DND-41 (cell line): ENCODE data around the gene KCNMA1.

Source experiments
- ATAC-seq: fragments of 200-7000 bp; cut with Tn5 transposase; 3 replicates; pipeline ENCODE4 v1.9.1; 2021; ENCODE audit warnings: low read depth; ENCODE audit not compliant: insufficient read depth
- DNase-seq: peaks from one replicate; pipeline ENCODE4 v3.0.0-alpha.2; 2020
- H2AFZ ChIP-seq: 2 replicates; pipeline ENCODE4 v1.6.0; 2012; ENCODE audit warnings: low read depth, low read length
- H3K27ac ChIP-seq: 2 replicates; pipeline ENCODE4 v1.5.1; 2012; ENCODE audit warnings: low read length, inconsistent platforms
- H3K27me3 ChIP-seq: fragments of 200-600 bp; sonication (generic); 2 replicates; pipeline ENCODE4 v1.6.0; 2012; ENCODE audit warnings: low read length, mild to moderate bottlenecking, inconsistent platforms; ENCODE audit not compliant: insufficient read depth, poor library complexity
- H3K36me3 ChIP-seq: 2 replicates; pipeline ENCODE4 v1.5.1; 2012; ENCODE audit warnings: low read length, inconsistent platforms; ENCODE audit not compliant: insufficient read depth
- H3K4me1 ChIP-seq: 2 replicates; pipeline ENCODE4 v1.5.1; 2012; ENCODE audit warnings: mild to moderate bottlenecking, low read length; ENCODE audit not compliant: insufficient read depth
- H3K4me2 ChIP-seq: 2 replicates; pipeline ENCODE4 v1.6.0; 2012; ENCODE audit warnings: mild to moderate bottlenecking, moderate library complexity, low read length, inconsistent platforms; ENCODE audit not compliant: insufficient read depth
- H3K4me3 ChIP-seq, 2 experiments: fragments of 200-600 bp in 1 of 2; shearing (Covaris generic) in 1 of 2; 2 replicates each; pipeline ENCODE4 v1.5.1; 2012 to 2016; ENCODE audit warnings: inconsistent platforms in 2 of 2, low read length in 2 of 2, mild to moderate bottlenecking in 2 of 2, low read depth in 1 of 2, moderate library complexity in 1 of 2
- H3K79me2 ChIP-seq: 2 replicates; pipeline ENCODE4 v1.6.0; 2012; ENCODE audit warnings: low read length, inconsistent platforms; ENCODE audit not compliant: insufficient read depth
- H3K9ac ChIP-seq: 2 replicates; pipeline ENCODE4 v1.6.0; 2012; ENCODE audit warnings: low read depth, mild to moderate bottlenecking, inconsistent platforms, low read length, moderate library complexity
- H3K9me3 ChIP-seq: 2 replicates; pipeline ENCODE4 v1.5.1; 2012; ENCODE audit warnings: low read length, moderate library complexity, mild to moderate bottlenecking, inconsistent platforms; ENCODE audit not compliant: insufficient read depth, severe bottlenecking
- H4K20me1 ChIP-seq: 2 replicates; pipeline ENCODE4 v1.6.0; 2012; ENCODE audit warnings: low read length; ENCODE audit not compliant: insufficient read depth
- EZH2 ChIP-seq: IDR thresholded peaks from 3 replicates; pipeline ENCODE4 v1.6.1; 2012; ENCODE audit warnings: borderline replicate concordance, low read depth, mild to moderate bottlenecking, moderate library complexity, low read length, inconsistent platforms; ENCODE audit not compliant: severe bottlenecking
- TF ChIP-seq, protein P1 (sequence below): IDR thresholded peaks from 2 replicates; pipeline ENCODE4 v1.5.1; 2012; ENCODE audit warnings: borderline replicate concordance, low read length, moderate library complexity, mild to moderate bottlenecking; ENCODE audit not compliant: poor library complexity, severe bottlenecking; ENCODE audit errors: extremely low read depth

Gene KCNMA1

GRCh38 chr10:77027576-77027975, 610.0 kb downstream of the KCNMA1 start:
- Histone ChIP-seq H3K4me3 (no peak overlapping the region), H3K9me3 (no peaks in the 10 kb centered on the region), H3K27me3 (peaks cover 19% of the 10 kb centered on the region), H3K4me2 (no peak overlapping the region), H3K9ac (no peak overlapping the region), H3K79me2 (no peaks in the 10 kb centered on the region), H2AFZ (no peak overlapping the region), H3K36me3 (no peaks in the 10 kb centered on the region), H3K4me1 (no peaks in the 10 kb centered on the region), H4K20me1 (no peaks in the 10 kb centered on the region), H3K27ac (no peak overlapping the region)
- no peak for TF ChIP-seq EZH2
- TF ChIP-seq, protein P1, sequence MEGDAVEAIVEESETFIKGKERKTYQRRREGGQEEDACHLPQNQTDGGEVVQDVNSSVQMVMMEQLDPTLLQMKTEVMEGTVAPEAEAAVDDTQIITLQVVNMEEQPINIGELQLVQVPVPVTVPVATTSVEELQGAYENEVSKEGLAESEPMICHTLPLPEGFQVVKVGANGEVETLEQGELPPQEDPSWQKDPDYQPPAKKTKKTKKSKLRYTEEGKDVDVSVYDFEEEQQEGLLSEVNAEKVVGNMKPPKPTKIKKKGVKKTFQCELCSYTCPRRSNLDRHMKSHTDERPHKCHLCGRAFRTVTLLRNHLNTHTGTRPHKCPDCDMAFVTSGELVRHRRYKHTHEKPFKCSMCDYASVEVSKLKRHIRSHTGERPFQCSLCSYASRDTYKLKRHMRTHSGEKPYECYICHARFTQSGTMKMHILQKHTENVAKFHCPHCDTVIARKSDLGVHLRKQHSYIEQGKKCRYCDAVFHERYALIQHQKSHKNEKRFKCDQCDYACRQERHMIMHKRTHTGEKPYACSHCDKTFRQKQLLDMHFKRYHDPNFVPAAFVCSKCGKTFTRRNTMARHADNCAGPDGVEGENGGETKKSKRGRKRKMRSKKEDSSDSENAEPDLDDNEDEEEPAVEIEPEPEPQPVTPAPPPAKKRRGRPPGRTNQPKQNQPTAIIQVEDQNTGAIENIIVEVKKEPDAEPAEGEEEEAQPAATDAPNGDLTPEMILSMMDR = no peak
- ATAC-seq = no peak
- DNase-seq = no peak

DNA sequence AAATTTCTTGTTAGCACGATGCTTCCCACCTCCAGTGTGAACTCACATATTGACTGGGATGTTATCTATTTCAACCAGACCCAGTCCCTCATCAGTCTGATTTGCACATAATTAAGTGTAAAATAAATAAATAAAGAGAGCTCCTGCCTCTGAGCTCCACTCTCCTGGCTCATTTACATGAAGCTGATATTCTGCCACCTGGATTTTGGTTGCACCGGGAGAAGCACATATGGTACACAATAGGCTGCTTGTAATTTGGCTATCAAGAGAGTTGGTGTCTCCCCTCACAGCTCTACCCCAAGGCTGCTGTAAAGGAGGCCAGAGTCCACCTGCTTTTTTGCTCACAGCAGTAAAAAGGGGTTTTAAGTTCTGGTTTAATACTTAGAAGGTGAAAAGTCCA, 610.5 kb downstream of the KCNMA1 start:
- Histone ChIP-seq H3K27ac (no peak overlapping the region), H3K27me3 (peaks cover 23% of the 10 kb centered on the region), H3K4me3 (no peak overlapping the region), H3K36me3 (no peaks in the 10 kb centered on the region), H4K20me1 (no peaks in the 10 kb centered on the region), H2AFZ (no peak overlapping the region), H3K9ac (no peak overlapping the region), H3K4me1 (no peaks in the 10 kb centered on the region), H3K9me3 (no peaks in the 10 kb centered on the region), H3K79me2 (no peaks in the 10 kb centered on the region), H3K4me2 (no peak overlapping the region)
- TF ChIP-seq EZH2 = no peak
- TF ChIP-seq, protein P1 = no peak
- DNase-seq = no peak
- ATAC-seq = no peak

- no peak overlapping the region for H3K4me3 ChIP-seq
- H3K4me2 ChIP-seq = no peak overlapping the region
- H3K79me2 ChIP-seq = no peaks in the 10 kb centered on the region
- no peak overlapping the region for H2AFZ ChIP-seq
- ATAC-seq (no peak), DNase-seq (no peak)
- no peaks in the 10 kb centered on the region for H3K36me3 ChIP-seq
- H3K27ac ChIP-seq = no peak overlapping the region
- no peaks in the 10 kb centered on the region for H3K4me1 ChIP-seq
- H3K9me3 ChIP-seq = no peaks in the 10 kb centered on the region
- no peak overlapping the region for H3K9ac ChIP-seq
- H4K20me1 ChIP-seq = no peaks in the 10 kb centered on the region
- TF ChIP-seq, protein P1 = no peak
- no peak for TF ChIP-seq EZH2
- H3K27me3 ChIP-seq = peaks cover 17% of the 10 kb centered on the region
These were observed 611.5 kb downstream of the KCNMA1 start for GRCh38 chr10:77026148-77026547.

- DNase-seq (no peak), ATAC-seq (no peak)
- Histone ChIP-seq H3K27ac (no peak overlapping the region), H3K9ac (no peak overlapping the region), H3K4me3 (no peak overlapping the region), H2AFZ (no peak overlapping the region), H3K9me3 (no peaks in the 10 kb centered on the region), H3K79me2 (no peaks in the 10 kb centered on the region), H4K20me1 (no peaks in the 10 kb centered on the region), H3K4me2 (no peak overlapping the region), H3K4me1 (no peaks in the 10 kb centered on the region), H3K27me3 (peaks cover 6% of the 10 kb centered on the region), H3K36me3 (no peaks in the 10 kb centered on the region)
- TF ChIP-seq EZH2 = no peak
- TF ChIP-seq, protein P1 = no peak
These were observed 613.1 kb downstream of the KCNMA1 start for GRCh38 chr10:77024461-77024860.
